Activated CD4-positive, alpha-beta T cell treated with anti-CD3 and anti-CD28 coated beads for 48 hours (primary cell): ENCODE measurements around the gene LRMDA.
"Not testable (repeated sequence)": the region's sequence is repeated elsewhere in the genome, so short reads cannot be mapped to it uniquely, and the experiment has no call there.

Source experiments
- DNase-seq: peaks from one replicate; pipeline ENCODE4 v3.0.0-alpha.2; 2020

LRMDA gene

DNA sequence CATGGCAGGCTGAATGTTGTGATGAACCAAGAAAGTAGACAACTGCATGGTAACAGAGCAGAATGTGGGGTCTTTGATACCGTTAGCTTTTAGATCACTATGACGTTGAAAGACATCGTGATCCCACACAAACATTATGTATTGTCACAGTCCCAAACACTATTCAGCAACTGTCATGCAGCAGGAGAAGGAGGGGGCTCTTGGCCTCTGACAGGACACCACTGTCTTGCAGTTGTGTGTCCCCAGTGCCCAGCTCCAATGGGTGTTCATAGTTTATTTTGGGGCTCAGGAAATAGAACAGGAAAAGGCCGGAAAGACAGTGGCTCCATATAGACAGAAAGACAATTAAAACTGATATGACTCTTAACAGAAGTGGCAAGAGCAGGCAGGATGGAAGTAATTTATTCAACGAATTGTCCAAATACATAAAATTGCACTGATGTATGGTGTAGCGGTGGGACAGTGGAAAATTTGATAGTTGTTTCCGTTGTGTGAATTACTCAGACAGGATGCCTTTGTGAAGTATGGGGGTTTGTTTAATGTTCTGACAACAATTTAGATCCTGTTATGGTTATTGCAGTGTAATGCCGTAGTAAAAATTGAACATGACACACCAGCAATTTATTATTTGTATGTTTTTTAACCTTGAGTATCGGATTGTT is 292.0 kb downstream of the LRMDA start:
- DNase-seq, result no peak

DNA sequence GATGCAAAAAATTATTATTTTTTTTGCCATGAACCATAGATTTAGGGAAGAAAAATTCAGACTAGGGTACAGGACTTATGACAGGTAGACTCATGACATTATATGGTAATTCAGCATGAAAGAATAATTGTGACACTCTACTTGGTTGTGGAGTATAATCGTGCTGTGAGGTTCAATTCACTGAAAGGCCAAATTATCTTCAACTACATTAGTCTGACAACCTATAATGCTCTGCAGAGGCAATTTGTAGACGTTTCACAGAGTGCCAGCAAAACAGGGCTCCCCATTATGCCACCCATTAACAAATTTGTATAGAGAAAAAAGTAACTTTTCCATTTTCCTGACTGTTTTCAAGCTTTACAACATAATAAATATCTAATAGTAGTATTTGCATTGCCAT is 292.6 kb downstream of the LRMDA start:
- no peak for DNase-seq

GRCh38 chr10:75726522-75727483 is 295.4 kb downstream of the LRMDA start:
- no peak for DNase-seq

DNA sequence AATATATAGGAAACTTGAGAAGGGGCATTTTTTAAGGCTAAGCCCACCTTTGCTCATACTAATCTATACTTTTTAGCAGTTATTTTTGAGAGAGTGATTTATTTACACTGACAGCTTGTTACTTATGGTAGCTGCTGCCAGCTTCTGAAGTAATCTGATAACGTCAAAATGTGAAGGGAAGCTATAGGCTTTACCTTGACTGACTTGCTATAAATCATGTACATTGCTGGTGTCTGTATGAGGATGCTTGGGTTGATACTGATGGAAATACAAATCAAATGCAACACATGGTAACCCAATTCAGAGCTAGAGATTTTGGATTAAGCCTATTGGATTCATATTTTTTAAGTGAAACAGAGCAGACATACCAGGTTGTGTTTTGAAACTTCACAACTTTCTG is 299.4 kb downstream of the LRMDA start:
- DNase-seq, result no peak

- no peak for DNase-seq
These were observed 301.9 kb downstream of the LRMDA start for GRCh38 chr10:75733135-75733890.

DNA sequence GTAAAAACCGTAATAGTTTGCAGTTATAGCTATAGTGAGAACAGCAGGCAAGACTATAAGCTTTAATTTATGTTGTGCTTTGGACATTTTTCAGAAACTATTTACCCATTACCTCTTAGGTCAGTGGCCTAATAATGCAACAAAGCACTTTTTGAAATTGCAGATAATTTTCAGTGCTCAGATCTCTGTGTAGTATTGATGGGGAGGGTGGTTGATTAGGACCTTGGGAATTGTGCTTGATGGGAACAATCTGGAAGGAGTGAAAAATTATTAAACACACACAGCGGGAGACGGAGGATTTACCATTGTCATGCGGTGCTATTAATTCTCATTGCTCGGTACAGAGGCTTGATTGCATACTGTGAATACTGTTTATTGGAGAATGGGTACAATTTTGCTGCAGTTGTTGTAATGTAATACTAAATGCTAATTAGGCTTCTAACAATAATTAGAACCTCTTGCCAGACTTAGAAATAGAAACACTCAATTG is 304.8 kb downstream of the LRMDA start:
- DNase-seq, result no peak

GRCh38 chr10:75736889-75737579 is 305.6 kb downstream of the LRMDA start:
- DNase-seq, result no peak

GRCh38 chr10:75737580-75737949 is 306.1 kb downstream of the LRMDA start:
- DNase-seq, result no peak

DNA sequence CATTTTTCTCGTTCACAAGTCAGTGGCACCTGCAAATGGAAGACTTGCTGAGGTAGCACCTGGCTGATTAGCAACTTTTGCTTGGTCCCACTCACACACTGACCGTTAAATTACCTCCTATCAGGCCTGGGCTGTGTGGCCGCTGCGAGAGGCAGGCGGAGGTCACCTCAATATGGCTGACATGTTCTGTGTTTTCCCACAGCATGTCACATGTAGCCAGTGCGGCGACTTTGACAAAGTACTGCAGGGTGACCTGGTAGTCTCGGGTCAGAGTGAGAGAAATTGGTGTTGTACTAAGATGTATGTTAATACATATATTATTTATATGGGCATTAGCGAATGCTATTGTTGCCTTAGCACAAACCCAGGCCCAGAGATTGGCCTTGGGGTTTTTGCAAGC is 307.5 kb downstream of the LRMDA start:
- DNase-seq, result no peak

DNA sequence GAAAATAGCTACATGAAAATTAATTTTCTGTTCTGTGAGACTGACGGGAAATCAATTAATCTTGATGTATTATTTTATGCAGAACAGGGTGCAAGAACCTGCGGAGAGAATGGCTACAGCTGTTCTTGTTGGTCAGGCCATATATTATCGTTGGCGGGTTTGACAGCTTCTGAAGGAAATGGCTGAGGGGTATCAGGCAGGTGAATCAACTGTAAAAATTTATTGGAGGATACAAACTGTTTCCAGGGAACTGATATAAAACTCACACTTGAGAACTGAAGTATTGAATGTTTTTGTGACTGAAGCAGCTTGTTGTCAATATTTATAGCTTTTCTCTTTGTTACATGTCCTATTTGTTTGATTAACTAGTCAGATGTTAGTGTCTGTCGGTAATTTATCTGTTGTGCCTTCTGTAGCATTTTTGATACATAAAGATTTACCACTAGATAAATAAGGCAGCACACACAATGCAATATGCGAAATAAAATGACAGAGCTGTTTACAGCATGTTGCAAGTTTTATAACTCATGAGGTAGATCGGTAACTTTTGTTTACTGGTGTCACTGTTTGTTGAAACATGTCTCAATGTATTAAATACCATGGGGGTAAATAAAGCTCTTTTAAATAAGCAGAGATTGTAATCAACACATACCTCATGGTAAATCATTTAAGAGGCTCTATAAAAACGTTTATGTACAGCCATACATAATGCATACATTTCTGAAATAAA is 308.2 kb downstream of the LRMDA start:
- no peak for DNase-seq

DNA sequence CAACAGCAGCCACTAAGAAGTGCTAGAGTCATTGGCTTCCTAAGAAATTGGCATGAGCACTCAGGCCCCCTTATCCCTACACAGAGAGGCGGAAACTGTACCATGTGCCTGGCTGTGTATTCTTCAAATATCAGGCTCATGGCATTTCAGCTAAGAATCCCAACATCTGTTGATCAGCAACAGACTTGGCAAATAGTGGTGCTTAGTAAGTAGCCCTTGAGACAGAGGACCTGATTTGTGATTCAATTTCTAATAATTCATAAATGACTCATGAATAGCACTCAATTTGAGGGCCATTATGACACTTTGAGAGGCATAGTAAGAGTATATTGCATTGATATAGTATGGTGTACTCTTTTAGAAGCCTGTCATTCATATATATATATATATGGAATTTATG is 309.1 kb downstream of the LRMDA start:
- no peak for DNase-seq

DNA sequence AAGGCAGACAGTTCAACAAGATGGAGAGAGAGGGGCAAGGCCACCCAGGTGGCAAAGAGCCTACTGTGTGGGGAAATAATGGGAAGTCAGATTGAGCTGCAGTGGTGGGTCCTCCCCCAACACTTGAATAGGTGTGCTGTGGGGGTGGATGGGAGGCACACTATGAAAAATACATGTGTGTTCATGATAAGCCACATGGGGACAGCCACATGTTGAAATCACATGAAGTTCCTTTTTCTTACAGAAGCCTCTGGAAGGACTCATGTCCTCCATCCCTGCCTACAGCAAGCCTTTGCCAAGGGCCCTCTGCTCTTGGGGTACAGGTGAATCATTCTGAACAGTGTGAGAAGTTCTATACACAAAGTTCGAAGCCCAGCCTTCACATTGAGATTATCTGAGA is 310.9 kb downstream of the LRMDA start:
- DNase-seq, result no peak

- no peak for DNase-seq
These were observed 311.9 kb downstream of the LRMDA start for GRCh38 chr10:75743291-75743778.

DNA sequence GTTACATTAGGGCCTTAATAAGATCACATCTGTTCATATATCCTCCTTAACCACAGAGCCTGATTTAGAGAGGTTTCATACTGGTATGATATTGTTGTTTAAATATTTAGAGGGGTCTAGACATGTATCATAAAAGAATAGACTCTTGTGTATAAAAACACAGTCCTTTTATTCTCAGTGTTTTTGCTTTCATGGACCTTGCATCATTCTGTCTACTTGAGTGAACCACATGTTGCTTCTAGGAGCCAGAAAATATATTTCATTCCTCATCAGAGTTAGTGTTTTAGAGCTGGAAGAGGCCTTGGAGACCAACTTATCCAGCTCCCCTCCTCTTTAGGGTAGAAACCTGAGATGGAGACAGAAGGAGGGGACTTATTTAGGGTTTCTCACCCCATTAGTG is 312.8 kb downstream of the LRMDA start:
- no peak for DNase-seq

GRCh38 chr10:75746356-75746755 is 314.9 kb downstream of the LRMDA start:
- no peak for DNase-seq

DNA sequence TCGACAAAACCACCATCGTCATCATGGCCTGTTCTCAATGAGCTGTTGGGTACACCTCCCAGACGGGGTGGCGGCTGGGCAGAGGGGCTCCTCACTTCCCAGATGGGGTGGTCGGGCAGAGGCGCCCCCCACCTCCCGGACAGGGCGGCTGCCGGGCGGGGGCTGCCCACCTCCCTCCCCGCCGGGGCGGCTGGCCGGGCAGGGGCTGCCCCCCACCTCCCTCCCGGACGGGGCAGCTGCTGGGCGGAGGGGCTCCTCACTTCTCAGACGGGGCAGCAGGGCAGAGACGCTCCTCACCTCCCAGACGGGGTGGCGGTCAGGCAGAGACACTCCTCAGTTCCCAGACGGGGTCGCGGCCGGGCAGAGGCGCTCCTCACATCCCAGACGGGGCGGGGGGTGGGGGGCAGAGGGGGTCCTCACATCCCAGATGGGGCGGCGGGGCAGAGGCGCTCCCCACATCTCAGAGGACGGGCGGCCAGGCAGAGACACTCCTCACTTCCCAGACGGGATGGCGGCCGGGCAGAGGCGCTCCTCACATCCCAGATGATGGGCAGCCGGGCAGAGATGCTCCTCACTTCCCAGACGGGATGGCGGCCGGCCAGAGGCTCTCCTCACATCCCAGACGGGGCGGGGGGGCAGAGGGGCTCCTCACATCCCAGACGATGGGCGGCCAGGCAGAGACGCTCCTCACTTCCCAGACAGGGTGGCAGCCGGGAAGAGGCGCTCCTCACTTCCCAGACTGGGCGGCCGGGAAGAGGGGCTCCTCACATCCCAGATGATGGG is 318.9 kb downstream of the LRMDA start:
- not testable (repeated sequence) for DNase-seq

DNA sequence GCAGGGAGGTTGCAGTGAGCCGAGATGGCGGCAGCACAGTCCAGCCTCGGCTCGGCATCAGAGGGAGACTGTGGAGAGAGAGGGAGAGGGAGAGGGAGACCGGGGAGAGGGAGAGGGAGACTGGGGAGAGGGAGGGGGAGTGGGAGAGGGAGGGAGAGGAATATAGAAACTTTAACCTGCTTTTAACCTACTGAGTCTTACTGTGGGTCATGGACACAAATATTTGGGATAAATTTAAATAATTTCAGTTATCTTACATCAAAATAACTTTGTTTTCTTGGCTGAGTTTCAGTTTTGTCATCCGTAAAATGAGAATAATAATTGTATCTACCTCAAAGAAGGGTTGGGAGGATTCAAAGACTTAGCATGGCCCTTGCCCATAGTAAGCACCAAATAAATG is 319.8 kb downstream of the LRMDA start:
- no peak for DNase-seq

DNA sequence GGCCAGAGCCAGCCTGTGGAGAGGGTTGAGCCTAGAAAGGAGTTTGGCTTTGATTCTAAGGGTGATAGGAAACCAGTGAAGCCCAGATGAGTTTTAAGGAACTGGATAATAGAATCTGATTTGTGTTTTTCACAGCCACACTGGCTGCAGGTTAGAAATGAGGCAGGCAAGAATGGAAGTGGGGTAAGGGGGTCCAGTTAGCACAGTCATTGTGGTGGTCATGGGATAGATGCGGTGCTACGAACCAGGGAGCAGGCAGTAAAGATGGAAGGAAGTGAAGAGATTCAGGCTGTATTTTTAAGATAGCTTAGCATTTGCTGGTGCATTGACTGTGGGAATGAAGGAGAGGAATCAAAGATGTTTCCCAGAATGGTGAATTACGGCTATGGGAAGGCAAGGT is 322.2 kb downstream of the LRMDA start:
- DNase-seq, result no peak

- no peak for DNase-seq
These were observed 322.8 kb downstream of the LRMDA start for GRCh38 chr10:75754096-75754831.

GRCh38 chr10:75755528-75755927 is 324.1 kb downstream of the LRMDA start:
- no peak for DNase-seq
